HUDEP-2 (cell line): ENCODE data around the gene PPARGC1A.

Experiments used
- DNase-seq, 76 experiments: peaks; one replicate each; lab custom pipeline; 2025; ENCODE audit not compliant: unreplicated experiment in 76 of 76; lab: John Stamatoyannopoulos, UW

The PPARGC1A gene

GRCh38 chr4:23847158-23847557 lies 42.7 kb downstream of the PPARGC1A start:
- DNase-seq = no peak

- DNase-seq = no peak
Observed at GRCh38 chr4:23844961-23845360, 44.9 kb downstream of the PPARGC1A start.

GRCh38 chr4:23839279-23839678 lies 50.6 kb downstream of the PPARGC1A start:
- DNase-seq = no peak

GRCh38 chr4:23838607-23839006 lies 51.2 kb downstream of the PPARGC1A start:
- DNase-seq = no peak

GRCh38 chr4:23838131-23838530 lies 51.7 kb downstream of the PPARGC1A start:
- no peak for DNase-seq

- DNase-seq = no peak
Observed at GRCh38 chr4:23837371-23837770, 52.5 kb downstream of the PPARGC1A start.

GRCh38 chr4:23835774-23836478 lies 53.9 kb downstream of the PPARGC1A start:
- no peak for DNase-seq

GRCh38 chr4:23828779-23829178 lies 61.1 kb downstream of the PPARGC1A start:
- no peak for DNase-seq

GRCh38 chr4:23828020-23828715 lies 61.7 kb downstream of the PPARGC1A start:
- DNase-seq = no peak

- DNase-seq = no peak
Observed at GRCh38 chr4:23822181-23822580, 67.7 kb downstream of the PPARGC1A start.

- DNase-seq = no peak
Observed at GRCh38 chr4:23819041-23819511, 70.8 kb downstream of the PPARGC1A start.

- DNase-seq = no peak
Observed at GRCh38 chr4:23818097-23818885, 71.6 kb downstream of the PPARGC1A start.

- no peak for DNase-seq
Observed at GRCh38 chr4:23814996-23815660, 74.7 kb downstream of the PPARGC1A start.

- no peak for DNase-seq
Observed at GRCh38 chr4:23814587-23814986, 75.3 kb downstream of the PPARGC1A start.

- DNase-seq = no peak
Observed at GRCh38 chr4:23811161-23811560, 78.7 kb downstream of the PPARGC1A start.

- no peak for DNase-seq
Observed at GRCh38 chr4:23805450-23805851, 84.4 kb downstream of the PPARGC1A start.

- no peak for DNase-seq
Observed at GRCh38 chr4:23789762-23790161, 100.1 kb downstream of the PPARGC1A start.

- no peak for DNase-seq
Observed at GRCh38 chr4:23788460-23788859, 101.4 kb downstream of the PPARGC1A start.

- DNase-seq = no peak
Observed at GRCh38 chr4:23788027-23788426, 101.8 kb downstream of the PPARGC1A start.

GRCh38 chr4:23782778-23783437 lies 106.9 kb downstream of the PPARGC1A start:
- DNase-seq = no peak
